Activated CD8-positive, alpha-beta memory T cell treated with anti-CD3 and anti-CD28 coated beads for 1 hour (primary cell): ENCODE data around the gene RAX2.

Source experiments
- DNase-seq, 2 donors: peaks; one replicate each; pipeline ENCODE4 v3.0.0-alpha.2; 2020; ENCODE audit warnings: low read depth in 1 of 2; ENCODE audit errors: extremely low read depth in 1 of 2

Gene RAX2

GRCh38 chr19:3733549-3734309 is 38.3 kb downstream of the RAX2 start:
- DNase-seq = no peak

GRCh38 chr19:3732108-3732507 is 39.9 kb downstream of the RAX2 start:
- DNase-seq = no peak

GRCh38 chr19:3730457-3730958 is 41.5 kb downstream of the RAX2 start:
- DNase-seq = no peak

DNA sequence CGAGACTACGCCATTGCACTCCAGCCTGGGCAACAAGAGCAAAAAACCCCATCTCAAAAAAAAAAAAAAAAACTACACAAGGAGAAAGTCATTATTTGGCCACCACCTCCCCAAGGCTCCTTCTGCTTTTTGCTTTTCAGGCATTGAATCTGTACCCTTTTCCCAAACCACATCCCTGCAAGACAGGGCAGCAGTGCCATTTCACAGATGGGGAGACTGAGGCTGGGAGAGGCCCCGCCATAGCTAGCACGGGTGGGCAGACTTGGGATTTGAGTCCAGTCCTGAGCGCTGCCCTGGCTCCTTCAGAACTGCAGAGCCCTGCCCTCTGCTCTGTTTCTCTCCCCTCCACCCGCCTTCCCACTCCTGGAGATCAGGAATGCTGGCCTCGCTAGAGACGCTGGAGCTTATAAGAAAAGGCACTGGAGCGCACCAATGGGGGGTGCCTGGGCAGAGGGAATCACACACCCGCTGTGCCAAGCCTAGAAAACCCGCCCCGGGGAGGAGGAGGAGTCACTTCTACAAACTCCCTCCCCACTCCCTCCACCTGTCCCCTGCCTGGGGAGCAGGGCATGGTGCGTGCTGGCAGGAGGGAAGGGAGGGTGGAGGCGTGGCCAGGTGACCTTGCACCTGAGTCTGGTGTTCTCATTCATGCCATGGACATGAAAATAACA is 46.3 kb downstream of the RAX2 start:
- DNase-seq = no peak

DNA sequence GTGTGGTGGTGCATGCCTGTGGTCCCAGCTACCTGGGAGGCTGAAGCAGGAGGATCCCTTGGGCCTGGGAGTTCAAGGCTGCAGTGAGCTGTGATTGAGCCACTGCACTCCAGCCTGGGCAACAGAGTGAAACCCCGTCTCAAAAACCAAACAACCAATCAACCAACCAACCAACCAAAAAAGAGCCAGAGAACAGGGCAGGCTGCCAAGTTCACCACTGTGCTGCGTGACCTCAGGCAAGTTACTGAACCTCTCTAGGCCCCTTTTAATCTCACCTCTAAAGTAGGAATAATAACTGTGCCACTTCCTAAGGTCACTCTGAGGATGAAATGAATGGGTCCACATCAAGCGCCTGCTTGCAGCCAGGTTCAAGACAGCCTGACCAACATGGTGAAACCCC is 46.9 kb downstream of the RAX2 start:
- no peak for DNase-seq

GRCh38 chr19:3723883-3724282 is 48.1 kb downstream of the RAX2 start:
- DNase-seq = no peak

DNA sequence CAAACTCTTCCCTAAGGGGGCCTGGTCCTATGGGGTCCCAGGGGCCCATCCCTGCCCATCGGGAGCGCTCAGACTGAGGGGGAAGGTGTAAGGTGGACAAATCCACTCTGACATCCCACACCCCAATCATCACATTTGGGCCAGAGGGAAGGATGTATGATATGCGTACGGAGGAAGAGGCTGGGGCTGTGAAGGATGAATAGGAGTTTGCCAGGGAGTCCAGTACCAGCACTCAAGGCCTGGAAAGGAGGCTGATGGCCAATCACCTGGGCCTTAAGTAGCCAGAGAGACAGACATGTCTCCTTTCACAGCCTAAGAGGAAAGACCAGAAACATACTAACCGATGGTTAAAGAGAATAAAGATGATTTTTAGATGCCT is 48.9 kb downstream of the RAX2 start:
- no peak for DNase-seq

GRCh38 chr19:3722443-3723109 is 49.5 kb downstream of the RAX2 start:
- no peak for DNase-seq

GRCh38 chr19:3721887-3722442 is 50.1 kb downstream of the RAX2 start:
- no peak for DNase-seq

DNA sequence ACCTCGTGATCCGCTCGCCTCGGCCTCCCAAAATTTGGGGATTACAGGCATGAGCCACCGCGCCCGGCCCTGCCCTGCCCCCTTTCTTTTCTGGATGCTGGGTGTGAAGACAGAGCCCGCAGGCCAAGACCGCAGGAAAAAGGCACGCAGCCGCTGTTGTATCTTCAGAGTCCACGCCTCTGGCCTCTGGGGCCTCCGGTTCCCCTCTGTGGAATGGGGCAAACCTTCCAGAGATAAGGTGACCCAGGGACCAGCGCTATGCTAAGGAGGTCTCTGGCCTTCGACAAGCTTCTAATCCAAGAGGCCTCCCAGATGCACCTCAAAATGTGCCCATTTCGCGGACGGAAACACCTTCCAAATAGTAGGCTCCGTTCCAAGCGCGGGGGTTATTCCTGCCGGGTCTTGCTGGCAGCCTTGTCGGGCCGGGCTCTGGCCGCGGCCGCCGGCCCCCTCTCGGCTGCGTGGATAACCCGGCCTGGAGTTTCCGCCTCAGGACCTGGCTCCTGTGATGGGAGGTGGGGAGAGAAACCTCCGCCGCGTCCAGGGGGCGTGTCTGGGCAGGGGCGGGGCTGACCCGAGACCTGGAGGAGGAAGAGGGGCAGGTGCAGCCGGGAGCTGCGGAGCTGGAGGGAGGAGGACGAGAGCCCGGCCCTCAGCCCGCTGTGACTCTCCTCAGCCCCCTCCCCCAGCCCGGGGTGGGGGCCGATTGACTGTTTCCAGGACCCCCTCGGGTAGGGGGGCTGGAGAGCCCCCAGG is 50.7 kb downstream of the RAX2 start:
- peak; percentile 51 to 75 for DNase-seq

GRCh38 chr19:3720349-3720917 is 51.6 kb downstream of the RAX2 start:
- DNase-seq = no peak

DNA sequence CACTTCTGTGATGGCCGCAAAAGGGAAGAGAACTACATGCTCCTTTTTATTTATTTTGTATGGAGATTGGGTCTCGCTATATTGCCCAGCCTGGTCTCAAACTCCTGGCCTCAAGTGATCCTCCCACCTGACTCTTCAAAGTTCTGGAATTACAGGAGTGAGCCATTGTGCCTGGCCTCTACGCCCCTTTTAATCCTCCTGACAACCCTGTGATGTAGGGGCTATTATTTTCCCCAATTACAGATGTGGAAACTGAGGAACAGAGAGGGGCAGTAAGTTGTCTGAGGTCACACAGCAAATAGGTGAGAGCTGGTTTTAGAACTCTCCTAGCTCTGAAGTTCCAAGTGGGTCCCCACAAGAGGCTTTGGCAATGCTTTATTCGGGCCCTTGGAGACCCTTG is 52.2 kb downstream of the RAX2 start:
- DNase-seq = no peak
